RPMI7951 (cell line): ENCODE results near the gene SLC7A9. TPM values are rescaled to one million over a fixed set of nuclear protein-coding genes. Genes with fewer than 3 reads are reported as not detected.
"Not testable (repeated sequence)": the region's sequence is repeated elsewhere in the genome, so short reads cannot be mapped to it uniquely, and the experiment has no call there.

Source experiments
- DNase-seq: peaks from one replicate; pipeline ENCODE4 v3.0.0-alpha.2; 2012; ENCODE audit warnings: low read depth
- total RNA-seq: library from RNA; depleted of rRNA; stranded (reverse); fragments of >200 nt; shearing (Covaris generic); gene quantifications from 2 replicates; pipeline ENCODE4 v1.2.3, GENCODE V29; 2014; rRNA removed

The SLC7A9 gene
- total RNA-seq, 1 experiment from 2014 or later: not detected

GRCh38 chr19:32802840-32803239, 66.7 kb downstream of the SLC7A9 start:
- no peak for DNase-seq

GRCh38 chr19:32800754-32801153, 68.8 kb downstream of the SLC7A9 start:
- DNase-seq: no peak

- no peak for DNase-seq
Observed at GRCh38 chr19:32800191-32800590, 69.4 kb downstream of the SLC7A9 start.

GRCh38 chr19:32798201-32798600, 71.4 kb downstream of the SLC7A9 start:
- DNase-seq: no peak

- DNase-seq: no peak
Observed at GRCh38 chr19:32789429-32789828, 80.1 kb downstream of the SLC7A9 start.

GRCh38 chr19:32787895-32788294, 81.7 kb downstream of the SLC7A9 start:
- not testable (repeated sequence) for DNase-seq

- DNase-seq: not testable (repeated sequence)
Observed at GRCh38 chr19:32787161-32787813, 82.3 kb downstream of the SLC7A9 start.

- not testable (repeated sequence) for DNase-seq
Observed at GRCh38 chr19:32782089-32782488, 87.5 kb downstream of the SLC7A9 start.

- DNase-seq: no peak
Observed at GRCh38 chr19:32781280-32781679, 88.3 kb downstream of the SLC7A9 start.

Other genes starting within 250 kb of the SLC7A9 start
- gene ANKRD27, start 194.6 kb downstream of the SLC7A9 start, total RNA-seq: 25.8 and 35.4 TPM in 2 replicates
- gene RGS9BP, start 193.9 kb downstream of the SLC7A9 start, total RNA-seq: 0.72 and 0.98 TPM in 2 replicates
- gene NUDT19, start 177.9 kb downstream of the SLC7A9 start, total RNA-seq: 12.3 and 15.3 TPM in 2 replicates
- not detected in 2 replicates for gene TDRD12, start 150.0 kb downstream of the SLC7A9 start, total RNA-seq
- 21.0 and 22.9 TPM in 2 replicates for gene CEP89, start 102.2 kb upstream of the SLC7A9 start, total RNA-seq
- gene FAAP24, start 102.5 kb upstream of the SLC7A9 start, total RNA-seq: 19.9 and 21.5 TPM in 2 replicates
- 7.3 and 10.0 TPM in 2 replicates for gene RHPN2, start 195.1 kb upstream of the SLC7A9 start, total RNA-seq
- gene GPATCH1, start 211.4 kb upstream of the SLC7A9 start, total RNA-seq: 5.3 and 5.8 TPM in 2 replicates